HuH-7.5 (cell line): Measurements from ENCODE around the gene BARHL1.

Source experiments
- DNase-seq: peaks from one replicate; pipeline ENCODE4 v3.0.0; 2011; ENCODE audit warnings: low spot score

The BARHL1 gene

DNA sequence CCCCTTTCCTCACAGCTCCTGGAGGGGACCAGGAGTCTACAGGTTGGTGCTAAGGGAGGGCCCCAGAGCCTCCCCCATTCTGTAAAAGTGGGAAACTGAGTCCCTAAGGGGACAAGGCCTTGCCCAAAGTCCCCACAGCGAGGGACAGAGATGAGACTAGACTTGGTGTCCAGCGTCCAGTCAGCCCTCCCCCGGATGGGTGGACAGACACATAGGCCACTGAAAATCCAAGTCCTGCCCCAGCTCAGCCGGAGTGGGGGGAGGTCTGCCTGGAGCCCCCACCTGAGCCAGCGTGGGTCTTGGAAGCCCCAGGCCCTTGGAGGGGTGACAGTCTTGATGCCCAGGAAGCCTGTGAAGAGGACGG, 5.2 kb downstream of the BARHL1 start:
- DNase-seq, result no peak

DNA sequence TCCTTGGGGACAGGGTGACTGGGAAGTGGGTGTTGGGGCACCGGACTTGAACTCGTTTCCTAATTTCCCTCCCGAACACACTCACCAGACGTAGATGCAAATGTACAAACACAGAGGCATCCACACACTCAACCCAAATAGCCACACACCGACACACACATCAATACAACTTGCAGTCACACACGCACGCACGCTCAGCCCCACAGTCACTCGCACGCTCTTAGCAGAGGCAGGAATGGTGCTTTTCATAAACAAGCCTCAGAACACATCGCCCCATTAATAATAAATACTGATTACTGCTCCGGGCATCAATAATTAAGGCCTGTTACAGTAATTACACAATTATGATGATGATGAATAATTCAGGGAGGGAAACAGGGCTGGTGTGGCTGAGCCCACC, 5.7 kb downstream of the BARHL1 start:
- DNase-seq, result no peak

DNA sequence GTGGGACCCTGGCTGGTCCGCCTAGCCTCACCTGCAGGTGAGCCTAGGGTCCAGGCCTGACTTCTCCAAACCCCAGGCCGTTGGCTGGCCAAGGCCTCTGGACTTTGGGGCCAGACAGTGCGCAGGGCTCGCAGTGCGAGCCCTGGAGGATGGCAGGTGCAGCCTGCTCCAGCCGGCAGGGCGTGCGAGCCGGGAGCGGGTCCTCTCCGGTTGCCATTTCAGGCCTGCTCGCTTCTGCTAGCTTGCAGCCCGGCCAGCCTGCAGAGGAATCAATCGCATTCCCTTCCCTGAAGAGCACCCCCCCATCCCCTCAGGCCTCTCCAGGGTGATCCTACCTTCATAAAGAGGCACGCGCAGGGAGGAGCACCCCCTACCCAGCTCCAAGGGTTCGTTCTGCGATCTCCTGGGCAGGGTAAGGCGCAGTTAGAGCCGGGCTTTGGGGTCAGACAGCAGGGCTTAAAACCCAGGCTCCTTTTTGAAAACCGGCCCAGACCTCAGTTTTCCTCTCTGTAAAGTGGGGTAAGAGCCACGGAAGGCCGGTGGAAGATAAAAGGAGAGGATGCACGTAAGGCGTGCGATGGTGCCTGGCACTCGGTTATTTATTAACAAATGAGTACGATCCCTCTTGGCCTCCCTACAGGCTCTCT, 6.2 kb downstream of the BARHL1 start:
- no peak for DNase-seq

DNA sequence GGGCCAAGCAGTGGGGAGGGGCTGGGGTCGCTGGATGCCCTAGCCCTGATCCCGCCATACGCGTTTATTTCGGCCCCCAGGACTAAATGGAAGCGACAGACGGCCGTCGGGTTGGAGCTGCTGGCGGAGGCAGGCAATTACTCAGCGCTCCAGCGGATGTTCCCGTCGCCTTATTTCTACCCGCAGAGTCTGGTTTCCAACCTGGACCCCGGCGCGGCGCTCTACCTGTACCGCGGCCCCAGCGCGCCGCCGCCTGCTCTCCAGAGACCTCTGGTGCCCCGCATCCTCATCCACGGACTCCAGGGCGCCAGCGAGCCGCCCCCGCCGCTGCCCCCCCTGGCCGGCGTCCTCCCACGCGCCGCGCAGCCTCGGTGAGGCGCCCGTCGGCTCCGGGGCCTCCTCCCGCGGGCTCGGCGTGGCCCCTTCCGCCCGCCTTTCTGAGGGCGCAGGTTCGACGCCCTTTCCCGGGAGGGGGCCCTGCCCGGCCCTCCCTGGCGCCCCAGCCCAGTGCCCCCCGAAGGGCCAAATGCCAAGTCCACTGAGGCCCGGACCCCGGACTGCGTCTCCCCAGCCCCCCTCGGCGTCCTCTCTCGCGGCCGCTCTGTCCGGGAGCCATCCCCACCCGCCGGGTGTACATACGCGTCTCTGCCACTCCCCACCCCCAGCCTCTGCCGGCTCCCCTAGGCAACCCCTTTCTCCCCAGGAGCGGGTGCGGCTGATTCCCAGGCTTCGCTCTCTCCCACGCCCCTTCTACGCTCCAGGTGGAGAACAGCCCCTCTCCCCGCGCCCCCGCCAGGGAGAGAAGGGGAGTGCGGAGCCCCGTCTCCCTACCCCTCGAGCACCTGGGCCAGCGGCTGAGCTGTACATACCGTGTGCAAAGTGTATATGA, 7.0 kb downstream of the BARHL1 start:
- DNase-seq, result no peak

DNA sequence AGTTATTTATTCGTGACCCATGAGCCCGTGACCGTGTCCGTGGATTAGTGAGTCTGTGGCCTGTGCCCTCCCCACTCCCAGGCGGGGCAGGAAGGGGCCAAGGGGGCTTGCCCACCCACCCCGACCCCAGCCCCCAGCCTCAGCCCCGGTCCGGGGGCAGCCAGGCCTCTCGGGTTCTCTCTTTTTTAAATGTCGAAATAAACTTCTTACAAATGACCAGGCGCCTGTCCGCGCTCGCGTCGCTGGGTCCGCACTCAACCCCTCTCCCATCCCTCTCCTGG, 7.6 kb downstream of the BARHL1 start:
- DNase-seq, result no peak

DNA sequence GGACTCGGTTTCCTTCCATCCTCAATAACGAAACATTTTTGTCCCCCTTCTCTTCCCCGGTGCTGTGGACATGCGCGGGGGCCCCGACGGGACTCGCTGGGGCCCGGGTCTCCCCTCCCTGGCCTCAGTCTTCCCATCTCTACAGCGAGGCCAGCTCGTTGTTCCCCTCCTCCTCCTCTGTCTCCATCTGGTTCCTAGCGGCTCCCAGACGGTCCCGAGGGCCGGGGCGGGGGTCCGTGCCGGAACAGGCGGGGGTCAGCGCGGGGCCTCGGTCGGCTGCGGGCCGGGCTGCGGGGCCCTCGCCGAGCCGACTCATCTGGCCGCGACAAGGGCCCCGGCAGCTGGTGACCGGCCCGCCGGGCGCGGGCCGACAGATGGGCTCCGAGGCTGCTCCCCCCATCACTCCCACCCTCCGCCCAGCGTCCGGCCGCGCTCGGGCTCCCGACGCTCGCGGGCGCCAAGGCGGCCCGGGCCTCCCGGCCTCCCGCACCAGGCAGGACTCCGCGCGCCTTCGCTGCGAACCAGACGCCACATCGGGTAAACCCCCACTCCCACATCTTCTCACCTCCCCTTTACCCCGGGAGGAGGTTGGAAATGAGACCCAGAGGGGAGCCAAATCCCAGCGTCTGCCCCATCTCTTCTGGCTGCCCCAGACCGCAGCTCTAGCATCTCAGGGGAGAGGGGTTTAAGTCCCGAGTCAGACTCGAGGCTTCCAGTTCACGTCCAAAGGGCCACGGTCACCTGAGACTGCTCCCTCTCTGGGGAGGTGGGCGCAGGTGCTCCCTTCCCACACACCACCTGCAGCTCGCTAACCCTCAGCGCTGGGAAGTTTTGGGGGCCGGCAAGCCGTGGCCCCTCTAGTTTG, 8.1 kb downstream of the BARHL1 start:
- no peak for DNase-seq

DNA sequence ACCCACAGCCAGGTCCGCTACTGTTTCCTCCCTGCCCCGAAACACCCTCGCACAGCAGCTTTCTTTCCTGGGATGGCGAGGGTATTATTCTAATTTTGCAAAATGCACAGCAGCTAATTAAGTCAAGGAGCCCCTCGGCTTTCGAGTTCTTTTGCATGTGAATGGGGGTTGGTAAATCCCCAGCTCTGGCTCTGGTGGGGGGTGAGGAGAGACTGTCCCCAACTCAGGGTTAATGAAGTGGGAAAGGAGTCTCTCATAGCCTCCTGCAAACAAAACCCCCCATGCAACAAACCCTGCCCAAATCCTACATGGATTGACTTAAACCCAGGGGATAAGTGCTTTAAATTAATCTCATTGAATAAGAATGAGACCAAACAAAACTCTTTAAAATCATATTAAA, 8.8 kb downstream of the BARHL1 start:
- DNase-seq, result no peak

DNA sequence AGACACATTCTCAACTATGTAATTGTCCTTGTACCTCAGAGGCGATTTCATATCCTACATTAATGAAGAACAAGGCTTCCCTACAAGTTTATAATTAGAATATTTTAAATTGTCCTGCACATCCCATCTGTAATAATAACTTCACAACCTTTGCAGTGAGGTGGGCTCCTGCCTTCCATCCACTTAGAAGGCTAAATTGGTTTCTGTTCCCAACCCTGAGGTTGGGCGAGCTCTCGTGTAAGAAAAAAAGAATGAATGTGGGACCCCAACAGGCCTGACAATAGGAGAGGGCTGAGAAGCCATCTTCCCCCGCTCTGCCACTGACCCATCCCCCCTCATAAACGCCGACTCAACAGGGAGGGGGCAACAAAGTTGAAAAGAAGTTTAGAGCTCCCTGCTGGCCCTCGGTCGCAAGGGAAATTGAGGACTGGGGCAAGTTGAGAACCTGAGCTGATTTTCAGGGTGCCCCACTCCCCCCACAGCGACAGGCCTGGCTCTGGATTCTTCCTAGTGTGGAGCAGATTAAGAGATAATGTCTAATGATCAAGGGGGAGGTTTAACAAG, 9.4 kb downstream of the BARHL1 start:
- DNase-seq, result no peak

DNA sequence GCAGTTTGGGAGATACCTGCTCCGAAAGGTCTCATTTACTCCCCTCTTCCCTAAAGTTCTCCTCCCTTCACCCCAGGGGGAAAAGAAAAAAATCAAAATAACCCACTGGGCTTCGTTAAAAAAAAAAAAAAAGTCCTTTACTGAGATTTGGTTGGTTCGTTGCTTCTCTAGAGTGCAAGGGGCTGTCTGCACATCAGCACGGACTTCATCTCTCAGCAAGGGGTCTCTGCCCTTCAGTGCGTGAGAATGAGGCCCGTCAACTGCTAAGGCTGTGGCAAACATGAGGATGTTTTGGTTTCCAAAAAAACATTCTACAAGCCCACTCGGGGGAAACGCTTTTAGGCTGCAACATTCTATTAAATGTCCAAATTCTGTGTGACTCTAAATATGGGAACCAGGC, 10.0 kb downstream of the BARHL1 start:
- DNase-seq, result no peak

DNA sequence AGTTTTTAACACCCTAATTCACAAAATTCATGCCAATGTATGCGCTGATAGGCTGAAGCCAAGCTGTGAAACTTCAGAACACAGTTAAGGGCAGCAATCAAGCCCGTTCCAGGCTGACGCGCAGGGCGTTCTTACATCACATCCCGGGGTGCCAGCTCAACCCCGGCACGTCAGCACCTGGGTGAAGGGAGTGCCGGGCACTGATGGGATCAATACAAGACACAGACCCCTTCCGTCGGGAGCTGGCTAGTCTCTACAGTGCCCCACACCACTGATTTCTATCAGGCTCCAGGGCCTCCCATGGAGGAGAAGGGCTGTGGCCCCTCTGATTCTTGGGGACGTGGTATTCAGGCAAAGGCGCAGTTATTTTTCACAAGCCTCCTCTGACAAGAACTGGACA, 12.0 kb downstream of the BARHL1 start:
- DNase-seq, result no peak

DNA sequence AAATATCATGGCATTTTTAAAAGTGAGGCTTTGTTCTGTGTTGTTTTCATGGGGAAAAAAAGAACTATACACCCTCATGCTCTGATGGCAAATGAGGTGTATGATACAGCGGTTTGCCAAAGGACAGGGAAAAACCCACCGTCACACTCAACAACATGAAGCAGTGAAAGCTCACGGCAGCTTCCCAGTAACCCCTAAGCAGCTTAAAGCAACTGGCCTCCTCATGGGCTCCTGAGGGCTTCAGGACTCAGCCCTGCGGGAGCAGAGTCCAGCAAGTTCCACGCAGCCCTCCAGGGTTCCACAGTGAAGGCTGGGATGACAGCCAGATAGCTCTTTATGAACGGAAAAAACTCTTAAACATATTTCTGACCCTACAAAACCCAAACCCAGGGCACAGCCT, 12.9 kb downstream of the BARHL1 start:
- DNase-seq, result no peak

DNA sequence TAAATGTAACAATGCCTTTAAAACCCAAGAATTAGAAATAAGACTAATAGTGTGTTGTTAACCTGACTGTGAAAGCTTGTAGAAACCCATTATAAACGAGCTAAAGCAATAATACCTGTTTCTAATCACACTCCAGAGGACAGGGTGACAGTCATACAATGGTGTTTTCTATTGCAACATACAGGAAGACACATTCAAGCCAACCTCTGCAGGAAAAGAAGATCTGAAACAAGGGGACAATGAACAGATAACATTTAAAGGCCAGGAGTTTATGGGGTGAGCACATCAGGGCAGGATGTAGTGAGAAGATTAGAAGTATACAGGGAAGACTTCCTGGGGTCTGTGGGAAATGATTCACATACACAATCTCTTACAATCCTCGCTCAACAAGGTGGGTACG, 13.8 kb downstream of the BARHL1 start:
- DNase-seq, result no peak

DNA sequence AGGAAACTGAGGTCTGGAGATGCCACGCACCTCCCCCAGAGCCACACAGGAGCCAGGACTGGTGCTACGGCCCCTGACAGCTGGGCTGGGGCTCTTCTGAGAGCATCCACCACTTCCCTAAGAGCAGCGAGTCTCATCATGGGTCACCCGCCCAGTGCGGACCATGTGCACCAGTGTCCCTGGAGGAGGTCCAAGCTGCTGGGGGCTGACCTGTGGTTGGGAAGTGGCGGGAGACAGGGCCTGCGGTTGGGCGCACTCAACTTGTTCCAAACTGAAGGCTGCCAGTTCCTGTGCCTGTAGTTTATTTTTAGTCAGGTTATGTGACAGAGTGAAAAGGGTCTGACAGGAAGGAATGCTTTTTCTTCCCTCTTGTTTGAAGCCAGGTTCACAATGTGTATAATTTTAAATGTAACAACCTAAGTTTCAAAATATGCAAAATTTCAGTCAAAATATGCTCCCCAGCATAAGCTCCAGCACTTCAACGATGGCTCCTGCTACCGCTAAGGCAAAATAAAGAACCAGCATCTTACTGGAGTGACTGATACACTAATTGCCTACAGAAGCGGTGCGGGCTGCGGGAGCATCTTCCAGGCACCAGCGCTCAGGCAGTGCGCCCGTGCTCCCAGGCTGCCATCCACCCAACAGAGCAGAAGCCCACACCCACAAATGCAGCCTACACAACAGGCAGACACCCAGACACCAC, 14.8 kb downstream of the BARHL1 start:
- DNase-seq, result no peak

DNA sequence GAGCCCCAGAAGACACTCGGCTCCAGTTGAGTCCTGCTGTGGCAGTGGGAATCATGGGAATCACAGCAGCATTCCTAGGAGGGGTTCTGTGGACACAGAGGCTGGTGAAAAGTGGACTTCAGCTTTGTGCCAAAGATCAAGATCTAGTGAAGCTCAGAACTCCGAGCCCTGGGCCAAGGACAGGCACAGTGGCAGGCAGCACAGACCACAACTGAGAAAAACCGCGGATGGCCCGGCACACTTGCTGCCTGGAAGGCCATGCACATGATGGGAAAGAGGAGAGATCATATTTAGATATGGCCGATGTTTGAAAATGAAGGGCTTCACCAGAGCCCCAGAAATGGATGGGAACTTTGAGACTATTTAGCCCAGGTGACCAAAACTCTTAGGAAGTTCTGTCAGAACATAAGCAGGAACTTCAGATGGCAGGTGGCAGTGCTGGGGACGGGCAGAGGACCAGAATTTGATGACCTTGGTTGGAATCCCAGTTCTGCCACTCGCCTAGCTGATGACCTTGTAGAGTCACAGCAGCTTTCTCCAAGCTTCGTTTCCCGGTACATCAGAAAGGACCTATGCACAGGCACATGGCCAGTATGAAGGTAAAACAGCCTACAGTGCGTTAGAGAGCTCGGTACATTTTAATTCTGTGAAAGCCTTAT, 18.0 kb downstream of the BARHL1 start:
- DNase-seq, result no peak

DNA sequence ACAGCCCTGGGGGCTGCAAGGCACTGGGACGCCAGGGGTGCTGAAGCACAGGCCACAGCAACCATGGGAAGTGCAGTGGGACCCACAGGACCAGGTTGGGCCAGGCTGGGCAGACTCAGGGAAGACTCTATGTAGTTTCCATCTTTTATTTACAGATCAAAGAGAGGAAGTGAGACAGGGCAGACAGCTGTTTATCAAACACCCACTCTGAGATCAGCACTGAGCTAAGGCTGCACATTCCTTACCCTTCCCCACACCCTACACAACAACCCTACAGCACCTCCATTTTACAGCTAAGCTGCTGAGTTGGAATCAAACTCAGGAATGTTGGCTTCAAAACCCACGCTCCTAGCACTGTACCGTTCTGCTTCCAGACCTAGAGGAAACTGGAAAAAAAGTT, 19.8 kb downstream of the BARHL1 start:
- no peak for DNase-seq

DNA sequence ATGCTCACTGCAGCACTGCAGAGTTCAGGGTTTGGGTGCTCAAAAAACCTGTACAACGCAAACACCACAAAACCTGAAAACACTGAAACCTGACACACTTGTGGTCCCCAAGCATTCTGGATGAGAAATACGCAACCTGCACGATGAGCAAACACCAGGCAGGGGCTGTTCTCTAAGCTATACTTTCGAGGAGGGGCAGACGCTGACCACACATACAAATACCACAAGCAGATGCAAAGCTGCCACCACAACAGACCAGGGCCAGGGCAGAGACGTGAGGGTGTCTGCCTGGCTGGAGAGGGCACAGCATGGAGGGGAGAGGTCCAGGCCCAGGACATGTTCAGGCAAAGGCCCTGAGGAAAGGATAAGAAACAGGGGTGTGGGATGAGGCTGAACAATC, 23.0 kb downstream of the BARHL1 start:
- no peak for DNase-seq

DNA sequence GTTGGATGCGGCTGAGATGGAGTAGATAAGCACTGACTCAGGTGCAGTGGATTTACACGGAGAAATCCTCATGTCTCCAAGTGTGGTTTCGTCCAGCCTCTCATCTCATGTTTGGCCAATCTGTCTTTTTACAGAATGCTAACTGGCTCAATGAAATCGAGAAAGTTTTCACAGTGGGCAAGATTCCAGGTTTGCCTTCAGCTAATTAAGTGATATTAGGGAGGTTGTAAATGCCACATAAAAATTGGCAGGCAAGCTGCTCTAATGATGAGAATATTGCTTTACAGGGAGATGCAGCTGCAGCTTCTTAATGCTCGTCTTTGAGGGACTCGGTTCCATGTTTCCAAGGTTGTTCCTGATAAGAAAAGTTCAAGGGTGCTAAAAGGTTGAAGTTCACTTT, 23.7 kb downstream of the BARHL1 start:
- DNase-seq, result no peak

DNA sequence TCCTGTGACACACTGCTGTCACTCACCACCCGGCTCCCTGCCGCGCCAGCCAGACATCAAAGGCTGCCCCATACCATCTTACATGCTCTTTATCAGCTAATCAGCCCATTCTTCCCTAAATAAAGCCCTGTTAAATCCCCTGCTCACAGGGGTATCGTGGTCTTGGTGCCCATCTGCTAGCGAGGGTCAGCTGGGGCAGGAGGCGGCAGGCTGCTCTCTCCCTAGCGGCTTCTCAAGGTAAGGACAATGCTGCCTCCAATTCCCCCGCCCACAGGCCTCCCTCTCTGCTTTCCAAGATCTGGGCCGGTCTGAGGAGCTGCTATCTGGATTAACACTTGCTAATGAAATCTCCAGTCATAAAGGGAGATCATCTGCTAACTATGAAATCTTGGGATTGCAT, 26.8 kb downstream of the BARHL1 start:
- no peak for DNase-seq

DNA sequence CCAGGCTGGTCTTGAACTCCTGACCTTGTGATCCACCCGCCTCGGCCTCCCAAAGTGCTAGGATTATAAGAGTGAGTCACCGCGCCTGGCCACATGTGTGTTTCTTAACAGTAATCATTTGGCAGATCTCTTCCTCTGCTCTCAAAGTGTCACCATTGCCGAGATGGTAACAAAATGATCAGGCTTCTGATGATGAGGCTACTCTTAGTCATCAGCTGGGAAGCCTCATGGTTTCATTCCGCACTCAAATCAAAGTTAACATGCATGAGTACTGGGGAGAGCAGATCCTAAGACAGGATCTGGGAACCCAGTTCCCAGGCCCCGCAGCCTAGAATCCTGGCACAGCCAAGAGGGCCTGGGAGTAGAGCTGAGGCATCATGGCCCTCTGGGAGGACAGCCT, 27.4 kb downstream of the BARHL1 start:
- DNase-seq, result no peak

DNA sequence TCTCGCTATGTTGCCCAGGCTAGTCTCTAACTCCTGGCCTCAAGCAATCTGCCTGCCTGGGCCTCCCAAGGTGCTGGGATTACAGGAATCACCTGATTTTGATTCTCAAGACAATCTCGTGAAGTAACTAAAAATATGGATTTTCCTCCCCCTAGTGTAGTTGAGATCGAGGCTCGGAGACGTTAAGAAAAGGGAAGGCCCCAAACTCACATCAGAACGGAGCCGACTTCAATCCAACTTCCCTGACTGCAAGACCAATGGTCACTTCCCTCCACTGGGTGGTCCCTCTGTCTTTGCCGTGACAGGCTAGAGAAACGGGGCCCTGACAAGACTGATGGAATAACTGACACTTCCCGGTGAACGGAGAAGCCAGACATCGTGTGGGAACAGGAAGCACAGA, 28.3 kb downstream of the BARHL1 start:
- no peak for DNase-seq

DNA sequence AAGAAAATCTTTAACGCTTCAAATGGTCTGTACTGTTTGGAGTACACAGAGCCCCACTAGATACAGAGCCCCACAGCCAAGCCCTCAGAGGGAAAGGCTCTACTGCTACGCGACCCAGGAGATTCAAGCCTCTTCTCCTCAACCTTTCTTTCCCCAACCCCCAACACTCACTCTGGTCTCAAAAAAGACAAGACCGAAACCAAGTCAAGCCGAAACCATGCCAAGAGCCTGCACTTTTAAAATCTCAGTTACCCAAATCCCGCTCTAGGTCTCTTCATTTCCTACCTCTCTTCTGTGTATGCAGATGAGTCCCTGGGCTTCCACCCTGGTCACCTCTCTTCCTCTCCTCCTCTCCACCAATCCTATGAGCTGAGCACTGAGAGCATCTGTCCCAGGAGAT, 31.9 kb downstream of the BARHL1 start:
- no peak for DNase-seq

DNA sequence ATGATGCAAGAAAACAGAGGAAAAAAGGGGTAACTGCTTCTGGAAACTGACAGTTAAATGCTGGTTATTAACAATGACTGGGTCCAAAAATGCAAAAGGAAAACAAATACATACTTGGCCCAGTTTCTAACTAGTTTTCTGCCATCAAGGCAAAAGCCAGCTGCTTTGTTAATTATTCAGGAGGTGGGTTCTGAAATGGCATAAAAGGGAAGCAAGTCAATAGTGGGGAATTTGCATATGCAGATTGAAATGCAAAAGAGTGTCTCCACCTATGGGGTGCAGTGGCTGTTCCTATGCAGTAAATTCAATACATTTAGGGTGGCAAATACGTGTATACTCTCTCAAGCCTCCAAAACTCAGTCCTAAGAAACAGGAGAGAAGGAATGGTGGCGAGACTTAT, 33.4 kb downstream of the BARHL1 start:
- DNase-seq, result no peak
